Breast epithelium (tissue), 3 donors: Measurements from ENCODE around the gene EXOC1L.

Experiments
- CTCF ChIP-seq, 3 donors: fragments of 450-650 bp; IDR thresholded peaks; one replicate each; pipeline ENCODE4 v1.5.1; 2016 to 2017; ENCODE audit warnings: antibody characterized with exemption in 3 of 3, mild to moderate bottlenecking in 3 of 3, moderate library complexity in 3 of 3
- POLR2A ChIP-seq: fragments of 450-650 bp; IDR thresholded peaks from one replicate; pipeline ENCODE4 v1.6.1; 2016; ENCODE audit warnings: antibody characterized with exemption, mild to moderate bottlenecking, moderate library complexity

- TF ChIP-seq CTCF (IDR thresholded peaks at IDR 0.05) (no peak), POLR2A (no peak)
Observed at GRCh38 chr4:55795341-55795740, 24.2 kb upstream of the EXOC1L start.
